ENCODE results near the gene OR2Y1. TPM values are rescaled to one million over a fixed set of nuclear protein-coding genes. Genes with fewer than 3 reads are reported as not detected.

The OR2Y1 gene
- total and polyA plus RNA-seq, 2 of the 4 experiments (the other 2 are of a cell fraction), result not detected

Small RNAs within 50 kb of the gene (microRNA-seq; reads per million reads assigned to microRNA genes)
- not detected for gene RNU1-17P (ENCODE audit: insufficient read depth, insufficient read length)

Small RNAs within 50 kb of the gene (small RNA-seq; reads per million reads assigned to genes)
- gene RNU1-17P, result 0 to 1.2 (median 0.07) reads per million in 5 experiments

Other genes with a start within 250 kb of the OR2Y1 start
- gene CNOT6, start 245.7 kb downstream of the OR2Y1 start, total RNA-seq (2012; rRNA removed), result 10.8 and 14.2 TPM in 2 replicates
- 6.9 and 9.7 TPM in 2 replicates for gene CNOT6, start 245.7 kb downstream of the OR2Y1 start, polyA plus RNA-seq (2012; rRNA removed)
- gene SCGB3A1, start 148.6 kb downstream of the OR2Y1 start, total RNA-seq (2012; rRNA removed), result not detected in 2 replicates
- not detected in 2 replicates for gene SCGB3A1, start 148.6 kb downstream of the OR2Y1 start, polyA plus RNA-seq (2012; rRNA removed)
- gene FLT4, start 90.5 kb downstream of the OR2Y1 start, total RNA-seq (2012; rRNA removed), result under 0.01 and 0.28 TPM in 2 replicates
- 0.07 TPM in 2 replicates for gene FLT4, start 90.5 kb downstream of the OR2Y1 start, polyA plus RNA-seq (2012; rRNA removed)
- 56.3 and 62.2 TPM in 2 replicates for gene MGAT1, start 62.7 kb upstream of the OR2Y1 start, total RNA-seq (2012; rRNA removed)
- gene MGAT1, start 62.7 kb upstream of the OR2Y1 start, polyA plus RNA-seq (2012; rRNA removed), result 141 and 150 TPM in 2 replicates
- gene ZFP62, start 121.2 kb upstream of the OR2Y1 start, total RNA-seq (2012; rRNA removed), result 20.3 and 29.7 TPM in 2 replicates
- gene ZFP62, start 121.2 kb upstream of the OR2Y1 start, polyA plus RNA-seq (2012; rRNA removed), result 5.4 and 8.2 TPM in 2 replicates
- not detected in 2 replicates for gene BTNL8, start 159.1 kb upstream of the OR2Y1 start, total RNA-seq (2012; rRNA removed)
- gene BTNL8, start 159.1 kb upstream of the OR2Y1 start, polyA plus RNA-seq (2012; rRNA removed), result not detected in 2 replicates
- gene BTNL3, start 248.8 kb upstream of the OR2Y1 start, total RNA-seq (2012; rRNA removed), result not detected in 2 replicates
- gene BTNL3, start 248.8 kb upstream of the OR2Y1 start, polyA plus RNA-seq (2012; rRNA removed), result not detected in 2 replicates